GM23338 (cell line): ENCODE measurements around the gene PIGA. TPM values are rescaled to one million over a fixed set of nuclear protein-coding genes. Genes with fewer than 3 reads are reported as not detected.

Experiments
- ATAC-seq: fragments of 200-7000 bp; cut with Tn5 transposase; 3 replicates; pipeline ENCODE4 v1.9.1; 2020
- DNase-seq: peaks from one replicate; pipeline ENCODE4 v3.0.0-alpha.2; 2015; ENCODE audit warnings: low spot score
- H2AFZ ChIP-seq: fragments of 200-600 bp; sonication (generic); 2 replicates; pipeline ENCODE4 v1.8.0; 2016; ENCODE audit warnings: antibody characterized with exemption, mild to moderate bottlenecking, moderate library complexity
- H3F3A ChIP-seq: fragments of 200-600 bp; sonication (generic); replicated peaks from 2 replicates; pipeline ENCODE4 v1.8.0; 2017; ENCODE audit warnings: antibody characterized with exemption, mixed run types, low read depth
- H3K27ac ChIP-seq: fragments of 200-600 bp; sonication (generic); 2 replicates; pipeline ENCODE4 v1.6.1; 2016; ENCODE audit warnings: low read depth
- H3K27me3 ChIP-seq: fragments of 200-600 bp; sonication (generic); 2 replicates; pipeline ENCODE4 v1.8.0; 2016; ENCODE audit warnings: mild to moderate bottlenecking, mixed run types, moderate library complexity; ENCODE audit not compliant: insufficient read depth
- H3K36me3 ChIP-seq: fragments of 200-600 bp; sonication (generic); 2 replicates; pipeline ENCODE4 v1.8.0; 2016; ENCODE audit warnings: mild to moderate bottlenecking; ENCODE audit not compliant: insufficient read depth
- H3K4me1 ChIP-seq: fragments of 200-600 bp; sonication (generic); 2 replicates; pipeline ENCODE4 v1.8.0; 2016; ENCODE audit warnings: mild to moderate bottlenecking, moderate library complexity; ENCODE audit not compliant: insufficient read depth
- H3K4me2 ChIP-seq: fragments of 200-600 bp; sonication (generic); 2 replicates; pipeline ENCODE4 v1.7.1; 2017; ENCODE audit warnings: mixed run types
- H3K4me3 ChIP-seq: fragments of 200-600 bp; sonication (generic); 2 replicates; pipeline ENCODE4 v1.6.1; 2016; ENCODE audit warnings: mixed run types
- H3K79me2 ChIP-seq: fragments of 200-600 bp; sonication (generic); replicated peaks from 2 replicates; pipeline ENCODE4 v1.8.0; 2017; ENCODE audit warnings: mild to moderate bottlenecking; ENCODE audit not compliant: insufficient read depth
- H3K9me2 ChIP-seq: fragments of 200-600 bp; sonication (generic); 2 replicates; pipeline ENCODE4 v1.8.0; 2017; ENCODE audit not compliant: insufficient read depth
- H4K20me1 ChIP-seq: fragments of 200-600 bp; sonication (generic); replicated peaks from 2 replicates; pipeline ENCODE4 v1.8.0; 2017; ENCODE audit warnings: mild to moderate bottlenecking; ENCODE audit not compliant: insufficient read depth
- H3K27ac Mint-ChIP-seq: 2 replicates; pipeline ENCODE4 v1.8.0; 2020; ENCODE audit warnings: inconsistent platforms, mild to moderate bottlenecking, moderate library complexity, mixed read lengths
- H3K27me3 Mint-ChIP-seq: 3 replicates; pipeline ENCODE4 v1.8.0; 2022; ENCODE audit warnings: low read depth, mild to moderate bottlenecking, moderate library complexity, mixed read lengths, inconsistent platforms; ENCODE audit not compliant: insufficient read depth, poor library complexity
- H3K36me3 Mint-ChIP-seq: 3 replicates; pipeline ENCODE4 v1.8.0; 2021; ENCODE audit warnings: low read depth, mild to moderate bottlenecking, inconsistent platforms, moderate library complexity, mixed read lengths
- H3K4me1 Mint-ChIP-seq: 3 replicates; pipeline ENCODE4 v1.8.0; 2020; ENCODE audit warnings: mild to moderate bottlenecking, inconsistent platforms, mixed read lengths
- H3K4me3 Mint-ChIP-seq: 3 replicates; pipeline ENCODE4 v1.8.0; 2021; ENCODE audit warnings: moderate library complexity, mild to moderate bottlenecking, inconsistent platforms, mixed read lengths
- H3K9me3 Mint-ChIP-seq: 3 replicates; pipeline ENCODE4 v1.8.0; 2020; ENCODE audit warnings: moderate library complexity, mild to moderate bottlenecking, inconsistent platforms, mixed read lengths
- CREB1 ChIP-seq: fragments of 250-450 bp; sonication (Bioruptor Pico); IDR thresholded peaks from 2 replicates; pipeline ENCODE4 v1.5.0; 2020; ENCODE audit warnings: low read depth, mild to moderate bottlenecking, moderate library complexity
- ETS1 ChIP-seq: IDR thresholded peaks from 2 replicates; pipeline ENCODE4 v1.6.1; 2016; ENCODE audit warnings: antibody characterized with exemption
- EZH2 ChIP-seq: fragments of 200-600 bp; sonication (generic); IDR thresholded peaks from one replicate; pipeline ENCODE4 v1.8.0; 2017; ENCODE audit warnings: antibody characterized with exemption, mild to moderate bottlenecking, low read depth; ENCODE audit not compliant: unreplicated experiment
- EZH2phosphoT487 ChIP-seq: fragments of 200-600 bp; sonication (generic); IDR thresholded peaks from one replicate; pipeline ENCODE4 v1.8.1; 2018; ENCODE audit warnings: antibody characterized with exemption; ENCODE audit not compliant: unreplicated experiment
- JUNB ChIP-seq: IDR thresholded peaks from one replicate; pipeline ENCODE4 v1.6.1; 2016; ENCODE audit warnings: antibody characterized with exemption; ENCODE audit not compliant: unreplicated experiment
- NANOG ChIP-seq: IDR thresholded peaks from 2 replicates; pipeline ENCODE4 v1.6.1; 2016; ENCODE audit warnings: antibody characterized with exemption, borderline replicate concordance
- POLR2AphosphoS5 ChIP-seq: IDR thresholded peaks from 2 replicates; pipeline ENCODE4 v1.6.1; 2016; ENCODE audit warnings: antibody characterized with exemption, low read depth
- STAT1 ChIP-seq: IDR thresholded peaks from one replicate; pipeline ENCODE4 v1.6.1; 2016; ENCODE audit warnings: antibody characterized with exemption; ENCODE audit not compliant: unreplicated experiment
- ZNF114 ChIP-seq: fragments of 250-450 bp; sonication (Bioruptor Pico); IDR thresholded peaks from 2 replicates; pipeline ENCODE4 v1.5.0; 2020; ENCODE audit warnings: mild to moderate bottlenecking, moderate library complexity
- ZNF331 ChIP-seq: fragments of 250-450 bp; sonication (Bioruptor Pico); IDR thresholded peaks from 2 replicates; pipeline ENCODE4 v1.5.0; 2020; ENCODE audit warnings: low read depth, mild to moderate bottlenecking, moderate library complexity
- polyA plus RNA-seq: library from polyadenylated mRNA; unstranded; fragments of >200 nt; fragmentation: Nextera tagmentation; extraction: Ambion mirVana; gene quantifications from 2 replicates; pipeline ENCODE4 v1.2.1, GENCODE V29; 2016
- total RNA-seq: library from RNA; depleted of rRNA; stranded (reverse); fragments of >200 nt; shearing (Covaris generic); gene quantifications from 2 replicates; pipeline ENCODE4 v1.2.3, GENCODE V29; 2014
- TF ChIP-seq, protein P1 (sequence below), 2 experiments: fragments of 200-600 bp in 1 of 2; sonication (generic) in 1 of 2; conservative IDR thresholded peaks; 2 replicates each; pipeline versions ENCODE4 v1.5.1 to v1.6.1; 2016 to 2017; ENCODE audit warnings: antibody characterized with exemption in 2 of 2, low read depth in 2 of 2, mild to moderate bottlenecking in 2 of 2, moderate library complexity in 1 of 2
- TF ChIP-seq, protein P2 (sequence below): IDR thresholded peaks from one replicate; pipeline ENCODE4 v1.6.1; 2018; ENCODE audit warnings: antibody characterized with exemption; ENCODE audit not compliant: unreplicated experiment

PIGA gene
- total and polyA plus RNA-seq, 2 experiments from 2014 or later, result 3.5 to 12.1 TPM

GRCh38 chrX:15328821-15329220, 6.5 kb downstream of the PIGA start:
- no peaks in the 10 kb centered on the region for H3F3A ChIP-seq
- ATAC-seq (no peak), DNase-seq (no peak)
- H4K20me1 ChIP-seq, result no peaks in the 10 kb centered on the region
- no peak overlapping the region for H3K4me3 ChIP-seq
- no peak overlapping the region for H2AFZ ChIP-seq
- H3K4me1 ChIP-seq, result no peaks in the 10 kb centered on the region
- H3K27ac Mint-ChIP-seq, result no peak overlapping the region
- no peaks in the 10 kb centered on the region for H3K79me2 ChIP-seq
- no peaks in the 10 kb centered on the region for H3K4me1 Mint-ChIP-seq
- no peaks in the 10 kb centered on the region for H3K9me2 ChIP-seq
- H3K9me3 Mint-ChIP-seq, result no peaks in the 10 kb centered on the region
- H3K27me3 Mint-ChIP-seq, result no peaks in the 10 kb centered on the region
- TF ChIP-seq EZH2, result no peak
- no peak for TF ChIP-seq ETS1
- TF ChIP-seq NANOG, result no peak
- no peak for TF ChIP-seq POLR2AphosphoS5
- TF ChIP-seq, protein P1, sequence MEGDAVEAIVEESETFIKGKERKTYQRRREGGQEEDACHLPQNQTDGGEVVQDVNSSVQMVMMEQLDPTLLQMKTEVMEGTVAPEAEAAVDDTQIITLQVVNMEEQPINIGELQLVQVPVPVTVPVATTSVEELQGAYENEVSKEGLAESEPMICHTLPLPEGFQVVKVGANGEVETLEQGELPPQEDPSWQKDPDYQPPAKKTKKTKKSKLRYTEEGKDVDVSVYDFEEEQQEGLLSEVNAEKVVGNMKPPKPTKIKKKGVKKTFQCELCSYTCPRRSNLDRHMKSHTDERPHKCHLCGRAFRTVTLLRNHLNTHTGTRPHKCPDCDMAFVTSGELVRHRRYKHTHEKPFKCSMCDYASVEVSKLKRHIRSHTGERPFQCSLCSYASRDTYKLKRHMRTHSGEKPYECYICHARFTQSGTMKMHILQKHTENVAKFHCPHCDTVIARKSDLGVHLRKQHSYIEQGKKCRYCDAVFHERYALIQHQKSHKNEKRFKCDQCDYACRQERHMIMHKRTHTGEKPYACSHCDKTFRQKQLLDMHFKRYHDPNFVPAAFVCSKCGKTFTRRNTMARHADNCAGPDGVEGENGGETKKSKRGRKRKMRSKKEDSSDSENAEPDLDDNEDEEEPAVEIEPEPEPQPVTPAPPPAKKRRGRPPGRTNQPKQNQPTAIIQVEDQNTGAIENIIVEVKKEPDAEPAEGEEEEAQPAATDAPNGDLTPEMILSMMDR (conservative IDR thresholded peaks at IDR 0.05; ENCODE audit: low read depth in 2 of 2), result no peak
- TF ChIP-seq EZH2phosphoT487, result no peak
- no peak for TF ChIP-seq JUNB
- TF ChIP-seq ZNF114 (CRISPR knock-in tag), result no peak
- TF ChIP-seq STAT1, result no peak
- TF ChIP-seq, protein P2, sequence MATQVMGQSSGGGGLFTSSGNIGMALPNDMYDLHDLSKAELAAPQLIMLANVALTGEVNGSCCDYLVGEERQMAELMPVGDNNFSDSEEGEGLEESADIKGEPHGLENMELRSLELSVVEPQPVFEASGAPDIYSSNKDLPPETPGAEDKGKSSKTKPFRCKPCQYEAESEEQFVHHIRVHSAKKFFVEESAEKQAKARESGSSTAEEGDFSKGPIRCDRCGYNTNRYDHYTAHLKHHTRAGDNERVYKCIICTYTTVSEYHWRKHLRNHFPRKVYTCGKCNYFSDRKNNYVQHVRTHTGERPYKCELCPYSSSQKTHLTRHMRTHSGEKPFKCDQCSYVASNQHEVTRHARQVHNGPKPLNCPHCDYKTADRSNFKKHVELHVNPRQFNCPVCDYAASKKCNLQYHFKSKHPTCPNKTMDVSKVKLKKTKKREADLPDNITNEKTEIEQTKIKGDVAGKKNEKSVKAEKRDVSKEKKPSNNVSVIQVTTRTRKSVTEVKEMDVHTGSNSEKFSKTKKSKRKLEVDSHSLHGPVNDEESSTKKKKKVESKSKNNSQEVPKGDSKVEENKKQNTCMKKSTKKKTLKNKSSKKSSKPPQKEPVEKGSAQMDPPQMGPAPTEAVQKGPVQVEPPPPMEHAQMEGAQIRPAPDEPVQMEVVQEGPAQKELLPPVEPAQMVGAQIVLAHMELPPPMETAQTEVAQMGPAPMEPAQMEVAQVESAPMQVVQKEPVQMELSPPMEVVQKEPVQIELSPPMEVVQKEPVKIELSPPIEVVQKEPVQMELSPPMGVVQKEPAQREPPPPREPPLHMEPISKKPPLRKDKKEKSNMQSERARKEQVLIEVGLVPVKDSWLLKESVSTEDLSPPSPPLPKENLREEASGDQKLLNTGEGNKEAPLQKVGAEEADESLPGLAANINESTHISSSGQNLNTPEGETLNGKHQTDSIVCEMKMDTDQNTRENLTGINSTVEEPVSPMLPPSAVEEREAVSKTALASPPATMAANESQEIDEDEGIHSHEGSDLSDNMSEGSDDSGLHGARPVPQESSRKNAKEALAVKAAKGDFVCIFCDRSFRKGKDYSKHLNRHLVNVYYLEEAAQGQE, result no peak
- no peaks in the 10 kb centered on the region; the same call in 1 of the 2 replicates for H3K36me3 ChIP-seq
- no peaks in the 10 kb centered on the region for H3K27me3 ChIP-seq
- no peak overlapping the region for H3K27ac ChIP-seq
- peaks cover 5% of the 10 kb centered on the region; the same call in 1 of the 3 replicates for H3K36me3 Mint-ChIP-seq
- no peak overlapping the region for H3K4me3 Mint-ChIP-seq
- H3K4me2 ChIP-seq, result no peak overlapping the region

GRCh38 chrX:15328131-15328530, 7.2 kb downstream of the PIGA start:
- no peak for ATAC-seq
- TF ChIP-seq ZNF114 (CRISPR knock-in tag) (no peak), STAT1 (no peak), EZH2phosphoT487 (no peak), EZH2 (no peak), CREB1 (CRISPR knock-in tag) (no peak), ZNF331 (CRISPR knock-in tag) (no peak)
- TF ChIP-seq, protein P1 (conservative IDR thresholded peaks at IDR 0.05; ENCODE audit: low read depth in 2 of 2), result no peak
- TF ChIP-seq, protein P2, result no peak

More at GRCh38 chrX:15328131-15328530, 7.2 kb downstream of the PIGA start:
- Histone ChIP-seq H3K4me3 (no peak overlapping the region), H3F3A (no peaks in the 10 kb centered on the region), H3K36me3 (no peaks in the 10 kb centered on the region; the same call in 1 of the 2 replicates), H2AFZ (no peak overlapping the region), H4K20me1 (no peaks in the 10 kb centered on the region), H3K79me2 (no peaks in the 10 kb centered on the region), H3K27me3 (no peaks in the 10 kb centered on the region), H3K9me2 (no peaks in the 10 kb centered on the region), H3K4me2 (no peak overlapping the region), H3K27ac (no peak overlapping the region), H3K4me1 (no peaks in the 10 kb centered on the region)
- Mint-ChIP-seq H3K36me3 (peaks cover 7% of the 10 kb centered on the region; the same call in 1 of the 3 replicates), H3K27ac (no peak overlapping the region), H3K9me3 (no peaks in the 10 kb centered on the region), H3K4me1 (no peaks in the 10 kb centered on the region), H3K4me3 (no peak overlapping the region), H3K27me3 (no peaks in the 10 kb centered on the region)
- DNase-seq, result no peak
